T-cell (primary cell): Measurements from ENCODE around the gene SPEF1. TPM values are rescaled to one million over a fixed set of nuclear protein-coding genes. Genes with fewer than 3 reads are reported as not detected.
"Not testable (repeated sequence)": the region's sequence is repeated elsewhere in the genome, so short reads cannot be mapped to it uniquely, and the experiment has no call there.

Experiments
- ATAC-seq, 4 experiments: fragments of 200-7000 bp in 3 of 4; fragments of 150-1000 bp in 1 of 4; cut with Tn5 transposase; replicated peaks in 1 of 4; 1 replicate in 3 of 4; 2 replicates in 1 of 4; pipeline ENCODE4 v1.10.0; 2021; ENCODE audit warnings: moderate library complexity in 3 of 4, mild to moderate bottlenecking in 2 of 4, moderate number of reproducible peaks in 1 of 4
- CTCF ChIA-PET, 2 donors: fragments of 300-600 bp; sonication (Branson Sonifier 250); formaldehyde crosslinking; loops; one replicate each; lab custom pipeline; 2022; ENCODE audit warnings: antibody characterized with exemption in 2 of 2; lab: Charles Lee
- POLR2A ChIA-PET, 2 donors: fragments of 300-600 bp; sonication (Branson Sonifier 250); formaldehyde crosslinking; loops; one replicate each; lab custom pipeline; 2022; ENCODE audit warnings: antibody characterized with exemption in 2 of 2; lab: Charles Lee
- DNase-seq, 35 experiments: peaks; one replicate each; pipeline versions ENCODE4 v3.0.0 to v3.0.0-alpha.2; 2013 to 2023
- H3K27ac ChIP-seq: one replicate; pipeline ENCODE4 v1.5.1; 2013; ENCODE audit warnings: low read length
- H3K27me3 ChIP-seq, 2 experiments: replicated peaks in 1 of 2; 1 replicate in 1 of 2; 2 replicates in 1 of 2; pipeline versions ENCODE4 v1.6.1 to v1.7.0; 2013; ENCODE audit warnings: low read length in 1 of 2, mixed read lengths in 1 of 2; ENCODE audit not compliant: control insufficient read depth in 2 of 2, insufficient read depth in 2 of 2; ENCODE audit errors: extremely low read depth in 1 of 2
- H3K36me3 ChIP-seq, 2 donors: 1 replicate in 1 of 2; 2 replicates in 1 of 2; pipeline versions ENCODE4 v1.6.1 to v1.7.0; 2013; ENCODE audit warnings: low read length in 1 of 2; ENCODE audit not compliant: control insufficient read depth in 2 of 2, insufficient read depth in 1 of 2; ENCODE audit errors: extremely low read depth in 1 of 2
- H3K4me1 ChIP-seq, 2 experiments: 1 replicate in 1 of 2; 2 replicates in 1 of 2; pipeline versions ENCODE4 v1.6.1 to v1.7.0; 2013; ENCODE audit warnings: low read length in 2 of 2, mixed read lengths in 1 of 2; ENCODE audit not compliant: insufficient read depth in 2 of 2, control insufficient read depth in 1 of 2; ENCODE audit errors: extremely low read depth in 1 of 2
- H3K4me3 ChIP-seq, 2 donors: 1 replicate in 1 of 2; 2 replicates in 1 of 2; pipeline versions ENCODE4 v1.5.1 to v1.7.0; 2013; ENCODE audit warnings: mild to moderate bottlenecking in 2 of 2, low read length in 1 of 2, moderate library complexity in 1 of 2; ENCODE audit not compliant: control insufficient read depth in 1 of 2; ENCODE audit errors: extremely low read depth in 1 of 2
- H3K9me3 ChIP-seq: 2 replicates; pipeline ENCODE4 v1.7.0; 2013
- H3K27ac Mint-ChIP-seq, 2 donors: one replicate each; pipeline ENCODE4 v1.8.0; 2020 to 2021; ENCODE audit warnings: mild to moderate bottlenecking in 2 of 2, mixed read lengths in 2 of 2
- H3K27me3 Mint-ChIP-seq, 2 donors: one replicate each; pipeline ENCODE4 v1.8.0; 2021 to 2022; ENCODE audit warnings: mixed read lengths in 2 of 2
- H3K36me3 Mint-ChIP-seq: one replicate; pipeline ENCODE4 v1.8.0; 2021; ENCODE audit warnings: mixed read lengths
- H3K4me1 Mint-ChIP-seq, 3 donors: one replicate each; pipeline ENCODE4 v1.8.0; 2020 to 2022; ENCODE audit warnings: mixed read lengths in 3 of 3, mild to moderate bottlenecking in 1 of 3
- H3K4me3 Mint-ChIP-seq, 3 donors: one replicate each; pipeline ENCODE4 v1.8.0; 2020 to 2022; ENCODE audit warnings: mild to moderate bottlenecking in 3 of 3, mixed read lengths in 3 of 3, moderate library complexity in 3 of 3
- H3K9me3 Mint-ChIP-seq, 3 donors: one replicate each; pipeline ENCODE4 v1.8.0; 2020 to 2022; ENCODE audit warnings: mixed read lengths in 3 of 3
- WGBS: methylation state at CpG from one replicate; pipeline ENCODE4 v1.1.5; 2013; ENCODE audit warnings: missing lambda C conversion rate; ENCODE audit not compliant: insufficient coverage; 5-methylcytosine and 5-hydroxymethylcytosine counted together
- total RNA-seq, 35 experiments: library from RNA in 6 of 35; stranded (reverse) in 6 of 35; fragments of 120-200 nt in 1 of 35; gene quantifications; one replicate each; pipeline versions ENCODE4 v1.2.1 to v1.2.4 and lab custom pipeline; 2013 to 2026

Gene SPEF1
- total RNA-seq, 5 donors from 2014 or later (not counting 1 experiment from before 2014, with no cell fraction given), result 0.16 TPM; not detected in 4

GRCh38 chr20:3795511-3796468 is 14.5 kb upstream of the SPEF1 start, which contains the start of gene CDC25B:
TSS of gene CDC25B (plus strand) at chr20:3796310. CDS start at chr20:3796532, 222 bp downstream.
- no peaks in the 10 kb centered on the region for H3K9me3 ChIP-seq
- H3K27ac ChIP-seq, result peak within 1 kb of the TSS; percentile 83
- peaks cover 35% of the 10 kb centered on the region for H3K36me3 Mint-ChIP-seq
- H3K27me3 ChIP-seq, result no peaks in the 10 kb centered on the region
- H3K4me3 ChIP-seq, result peak within 1 kb of the TSS; percentile 69 to 92
- 1% methylated on average over 49 of the region's 69 CpGs for WGBS
- H3K4me3 Mint-ChIP-seq, result peak within 1 kb of the TSS; percentile 99 to 100 (median 100)
- H3K9me3 Mint-ChIP-seq, result no peaks in the 10 kb centered on the region
- ChIA-PET CTCF (interaction anchor here in 1 of 2 donors (1.0 to 1.2 kb wide), 3 partner anchors 9 to 56 kb away, joined by 3 to 6 read pairs (median 3); partner anchors contain the start of genes ADISSP and CENPB), POLR2A (no interaction called here)
- no peaks in the 10 kb centered on the region for H3K27me3 Mint-ChIP-seq
- H3K36me3 ChIP-seq, result peaks cover 11 to 22% of the 10 kb centered on the region in 2 donors
- ATAC-seq, result peak; percentile 73 to 84 (median 76)
- peak within 1 kb of the TSS; percentile 99 to 100 for H3K27ac Mint-ChIP-seq
- peaks cover 30 to 59% of the 10 kb centered on the region in 2 experiments for H3K4me1 ChIP-seq
- H3K4me1 Mint-ChIP-seq, result peaks cover 37 to 50% (median 45%) of the 10 kb centered on the region in 3 donors
- peak; percentile 81 to 92 (median 88) for DNase-seq

GRCh38 chr20:3794701-3795420 is 13.6 kb upstream of the SPEF1 start:
- DNase-seq, result no peak

GRCh38 chr20:3794168-3794567 is 12.9 kb upstream of the SPEF1 start:
- H3K9me3 Mint-ChIP-seq, DNase-seq, H3K27ac ChIP-seq, H3K9me3 ChIP-seq, H3K27me3 ChIP-seq, CTCF ChIA-PET, H3K4me3 ChIP-seq, ATAC-seq, POLR2A ChIA-PET, H3K4me3 Mint-ChIP-seq, H3K27me3 Mint-ChIP-seq, H3K36me3 ChIP-seq: not testable (repeated sequence)
- H3K36me3 Mint-ChIP-seq, result peaks cover 24% of the 10 kb centered on the region
- no CpG with 5 or more reads among the region's 3 CpGs for WGBS
- H3K27ac Mint-ChIP-seq, result peak overlapping the region in 1 of 2 donors; percentile 34
- peaks cover 22 to 35% (median 31%) of the 10 kb centered on the region in 3 donors for H3K4me1 Mint-ChIP-seq
- peaks cover 17 to 43% of the 10 kb centered on the region in 2 experiments for H3K4me1 ChIP-seq

More at GRCh38 chr20:3794701-3795420, 13.6 kb upstream of the SPEF1 start:
- H3K36me3 Mint-ChIP-seq, result peaks cover 28% of the 10 kb centered on the region
- ATAC-seq, result no peak
- peak overlapping the region; percentile 83 for H3K27ac ChIP-seq
- no peaks in the 10 kb centered on the region for H3K9me3 ChIP-seq
- 95% methylated on average over 6 of the region's 25 CpGs for WGBS
- POLR2A ChIA-PET, result interaction anchor here in 1 of 2 donors (0.6 to 0.7 kb wide), 2 partner anchors 196 to 1153 kb away, joined by 3 read pairs; no protein-coding TSS in a partner anchor
- H3K4me3 Mint-ChIP-seq, result peak overlapping the region; percentile 92 to 99 (median 92)
- CTCF ChIA-PET, result interaction anchor here in 1 of 2 donors (0.7 kb wide), 1 partner anchor 73 kb away, joined by 3 read pairs; no protein-coding TSS in a partner anchor
- H3K27ac Mint-ChIP-seq, result peak overlapping the region; percentile 95
- H3K36me3 ChIP-seq, result peaks cover 5 to 13% of the 10 kb centered on the region in 2 donors
- H3K4me3 ChIP-seq, result peak overlapping the region in 1 of 2 donors; percentile 69
- peaks cover 29 to 42% (median 37%) of the 10 kb centered on the region in 3 donors for H3K4me1 Mint-ChIP-seq
- no peaks in the 10 kb centered on the region for H3K27me3 Mint-ChIP-seq
- no peaks in the 10 kb centered on the region for H3K27me3 ChIP-seq
- H3K4me1 ChIP-seq, result peaks cover 21 to 49% of the 10 kb centered on the region in 2 experiments
- no peaks in the 10 kb centered on the region for H3K9me3 Mint-ChIP-seq

- H3K9me3 Mint-ChIP-seq, H3K27me3 ChIP-seq, DNase-seq, ATAC-seq, H3K27me3 Mint-ChIP-seq, H3K27ac ChIP-seq, H3K36me3 ChIP-seq, H3K4me3 ChIP-seq, H3K36me3 Mint-ChIP-seq, H3K9me3 ChIP-seq, CTCF ChIA-PET, H3K4me3 Mint-ChIP-seq: not testable (repeated sequence)
- H3K4me1 ChIP-seq, result peaks cover 14 to 34% of the 10 kb centered on the region in 2 experiments
- WGBS, result 96% methylated on average over 4 of the region's 4 CpGs
- peak overlapping the region; percentile 57 to 66 for H3K27ac Mint-ChIP-seq
- POLR2A ChIA-PET, result interaction anchor here in 1 of 2 donors (0.6 kb wide), 1 partner anchor 256 kb away, joined by 3 read pairs; no protein-coding TSS in a partner anchor
- peaks cover 23 to 38% (median 32%) of the 10 kb centered on the region in 3 donors for H3K4me1 Mint-ChIP-seq
Measured at GRCh38 chr20:3789201-3789600, 8.0 kb upstream of the SPEF1 start.

GRCh38 chr20:3788685-3789155 is 7.5 kb upstream of the SPEF1 start:
- ATAC-seq (no peak), DNase-seq (no peak)
- peaks cover 4% of the 10 kb centered on the region for H3K36me3 Mint-ChIP-seq
- H3K27me3 Mint-ChIP-seq, result no peaks in the 10 kb centered on the region
- H3K9me3 ChIP-seq, result no peaks in the 10 kb centered on the region
- WGBS, result 52% methylated on average over 4 of the region's 4 CpGs
- peaks cover 25 to 38% (median 32%) of the 10 kb centered on the region in 3 donors for H3K4me1 Mint-ChIP-seq
- H3K4me1 ChIP-seq, result peaks cover 14 to 34% of the 10 kb centered on the region in 2 experiments
- CTCF ChIA-PET, result no interaction called here
- H3K27ac ChIP-seq, result no peak overlapping the region
- no peaks in the 10 kb centered on the region for H3K27me3 ChIP-seq
- H3K36me3 ChIP-seq, result no peaks in the 10 kb centered on the region
- H3K9me3 Mint-ChIP-seq, result no peaks in the 10 kb centered on the region
- POLR2A ChIA-PET, result no interaction called here
- no peak overlapping the region for H3K4me3 ChIP-seq
- no peak overlapping the region for H3K4me3 Mint-ChIP-seq
- peak overlapping the region; percentile 57 to 66 for H3K27ac Mint-ChIP-seq
